ENCODE data around the gene METTL25B. TPM values are rescaled to one million over a fixed set of nuclear protein-coding genes. Genes with fewer than 3 reads are reported as not detected.

Gene METTL25B
- total and polyA plus RNA-seq, 2 of the 13 experiments (the other 11 are each of a cell fraction or from before 2014, with no cell fraction given), result 11.9 to 24.0 TPM

GRCh38 chr1:156706657-156707416, 21.4 kb upstream of the METTL25B start:
- no peaks in the 10 kb centered on the region for H3K36me3 ChIP-seq (replicated peaks in 1 of 2; ENCODE audit: control insufficient read depth in 1 of 2, insufficient read depth in 2 of 2, low read length in 2 of 2)
- DNase-seq (ENCODE audit: low spot score) (no peak), FAIRE-seq (no peak), ATAC-seq (peak; percentile 19)
- peak overlapping the region; percentile 91 for H3K4me2 ChIP-seq (ENCODE audit: low read depth, low read length)
- TF ChIP-seq ZFX (CRISPR knock-in tag; IDR thresholded peaks at IDR 0.05; ENCODE audit: low read depth), result no peak
- TF ChIP-seq, protein P1, sequence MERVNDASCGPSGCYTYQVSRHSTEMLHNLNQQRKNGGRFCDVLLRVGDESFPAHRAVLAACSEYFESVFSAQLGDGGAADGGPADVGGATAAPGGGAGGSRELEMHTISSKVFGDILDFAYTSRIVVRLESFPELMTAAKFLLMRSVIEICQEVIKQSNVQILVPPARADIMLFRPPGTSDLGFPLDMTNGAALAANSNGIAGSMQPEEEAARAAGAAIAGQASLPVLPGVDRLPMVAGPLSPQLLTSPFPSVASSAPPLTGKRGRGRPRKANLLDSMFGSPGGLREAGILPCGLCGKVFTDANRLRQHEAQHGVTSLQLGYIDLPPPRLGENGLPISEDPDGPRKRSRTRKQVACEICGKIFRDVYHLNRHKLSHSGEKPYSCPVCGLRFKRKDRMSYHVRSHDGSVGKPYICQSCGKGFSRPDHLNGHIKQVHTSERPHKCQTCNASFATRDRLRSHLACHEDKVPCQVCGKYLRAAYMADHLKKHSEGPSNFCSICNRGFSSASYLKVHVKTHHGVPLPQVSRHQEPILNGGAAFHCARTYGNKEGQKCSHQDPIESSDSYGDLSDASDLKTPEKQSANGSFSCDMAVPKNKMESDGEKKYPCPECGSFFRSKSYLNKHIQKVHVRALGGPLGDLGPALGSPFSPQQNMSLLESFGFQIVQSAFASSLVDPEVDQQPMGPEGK (CRISPR knock-in tag; IDR thresholded peaks at IDR 0.05), result peak; percentile 35; the same call in 1 of the 2 replicates
- TF ChIP-seq THAP11 (CRISPR knock-in tag; IDR thresholded peaks at IDR 0.05), result no peak
- peak; percentile 28; the same call in 1 of the 2 replicates for TF ChIP-seq GABPB1 (CRISPR knock-in tag; IDR thresholded peaks at IDR 0.05)
- H3K27ac ChIP-seq (ENCODE audit: extremely low read length, insufficient read depth, low read length), result no peak overlapping the region
- H3K4me3 ChIP-seq (replicated peaks in 1 of 3; ENCODE audit: insufficient read depth in 1 of 3, low read depth in 2 of 3, low read length in 3 of 3), result peak overlapping the region; percentile 41 to 66 (median 52); a peak in 5 of 6 replicates
- WGBS (ENCODE audit: low lambda C conversion rate), result 6% methylated on average over 14 of the region's 29 CpGs
- H3K27me3 ChIP-seq (ENCODE audit: control insufficient read depth in 1 of 2, insufficient read depth in 2 of 2, low read length in 2 of 2), result peaks cover 11 to 71% of the 10 kb centered on the region in 2 experiments
- BruUV-seq (replicated peaks), result no TSS peak
- H3K79me2 ChIP-seq (ENCODE audit: insufficient read depth, low read length), result no peaks in the 10 kb centered on the region
- peaks cover 25% of the 10 kb centered on the region for H3K4me1 ChIP-seq (ENCODE audit: insufficient read depth, low read length)
- no peaks in the 10 kb centered on the region for H4K20me1 ChIP-seq (ENCODE audit: insufficient read depth, low read length)
- H2AFZ ChIP-seq (ENCODE audit: low read length), result no peak overlapping the region
- H3K9me3 ChIP-seq (ENCODE audit: low read length), result no peaks in the 10 kb centered on the region
- POLR2A ChIA-PET, result interaction anchor here (1.1 to 3.2 kb wide), 5 partner anchors 15 to 46 kb away, joined by 3 to 20 read pairs (median 3); partner anchors contain the start of genes ISG20L2 and METTL25B
- CTCF ChIA-PET (ENCODE audit: low intra/inter-chr PET ratio, low total read pairs), result interaction anchor here (0.7 to 3.0 kb wide), 3 partner anchors 14 to 19 kb away, joined by 3 to 30 read pairs (median 6); no protein-coding TSS in a partner anchor
- no peak overlapping the region; the same call in 1 of the 2 replicates for H3K9ac ChIP-seq (ENCODE audit: insufficient read depth, low read depth, low read length)
- intact Hi-C loops (cut with micrococcal nuclease; ENCODE audit: unreplicated experiment), result loop anchor here (1.0 kb wide), 1 partner anchor 18 kb away; no protein-coding TSS in a partner anchor
- in situ Hi-C loops (cut with HindIII; ENCODE audit: extremely low pct_ligation_motif_present, low pct_unique_long_range_greater_than_20kb), result no loop called here

Data from HepG2 (cell line).